T1000 (cell line): ENCODE measurements around the gene MITF.
A peak's percentile ranks its signal among the peaks of the same experiment; 100 is the strongest.
"Not testable (repeated sequence)": the region's sequence is repeated elsewhere in the genome, so short reads cannot be mapped to it uniquely, and the experiment has no call there.

ENCODE experiments used
- DNase-seq: peaks from one replicate; lab custom pipeline; 2025; ENCODE audit warnings: mixed read lengths; lab: John Stamatoyannopoulos, UW

The MITF gene

DNA sequence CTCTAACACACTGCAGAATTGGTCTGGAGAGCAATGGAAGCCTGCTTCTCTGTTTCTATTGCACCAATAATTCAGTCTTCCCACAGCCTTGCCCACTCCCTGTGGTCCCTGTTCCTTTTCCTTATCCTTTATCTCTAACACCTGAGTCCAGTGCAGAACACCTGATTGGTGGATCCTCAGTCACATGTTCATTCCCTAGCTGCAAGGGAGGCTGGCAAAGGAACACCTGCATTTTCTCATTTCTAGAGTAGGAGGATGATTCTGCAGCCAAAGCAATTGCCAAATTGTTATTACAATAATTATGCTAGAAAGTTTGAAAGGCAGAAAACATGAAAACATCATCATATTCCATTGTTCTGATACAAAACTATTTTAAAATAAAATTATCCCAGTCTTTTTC is 176.5 kb downstream of the MITF start:
- no peak for DNase-seq

DNA sequence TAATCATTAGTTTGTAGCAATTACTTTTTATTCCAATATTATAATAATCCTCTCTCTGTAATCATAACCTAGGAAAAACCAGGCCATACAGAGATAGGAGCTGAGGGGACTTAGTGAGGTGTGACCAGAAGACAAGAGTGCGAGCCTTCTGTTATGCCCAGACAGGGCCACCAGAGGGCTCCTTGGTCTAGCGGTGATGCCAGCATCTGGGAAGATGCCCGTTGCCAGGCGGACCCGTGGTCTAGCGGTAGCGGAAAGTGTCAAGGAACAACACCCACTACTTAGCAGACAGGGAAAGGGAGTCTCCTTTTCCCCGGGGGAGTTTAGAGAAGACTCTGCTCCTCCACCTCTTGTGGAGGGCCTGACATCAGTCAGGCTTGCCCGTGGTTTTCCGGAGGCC is 180.7 kb downstream of the MITF start:
- not testable (repeated sequence) for DNase-seq

GRCh38 chr3:69921651-69922050 is 182.4 kb downstream of the MITF start:
- no peak for DNase-seq

GRCh38 chr3:69922521-69923000 is 183.3 kb downstream of the MITF start:
- DNase-seq, result no peak

DNA sequence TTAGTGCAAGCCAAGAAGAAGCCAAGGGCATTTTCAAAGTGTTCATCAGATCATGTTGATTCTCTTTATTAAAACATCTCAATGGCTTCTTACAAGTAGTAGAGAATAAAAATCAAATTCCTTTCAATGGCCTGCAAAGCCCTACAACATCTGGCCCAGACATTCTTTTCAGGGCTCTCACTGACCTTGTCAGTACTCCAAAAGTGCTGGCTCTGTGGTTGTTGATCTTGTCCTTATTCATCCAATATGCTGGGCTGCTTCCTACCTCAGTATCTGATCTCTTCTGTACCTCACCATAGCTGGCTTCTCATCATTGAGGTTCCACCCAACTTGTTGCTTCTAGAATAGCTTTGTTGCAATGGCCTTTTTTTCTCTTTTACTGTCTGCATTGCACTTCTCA is 186.2 kb downstream of the MITF start:
- no peak for DNase-seq

GRCh38 chr3:69926385-69926784 is 187.1 kb downstream of the MITF start:
- DNase-seq, result no peak

DNA sequence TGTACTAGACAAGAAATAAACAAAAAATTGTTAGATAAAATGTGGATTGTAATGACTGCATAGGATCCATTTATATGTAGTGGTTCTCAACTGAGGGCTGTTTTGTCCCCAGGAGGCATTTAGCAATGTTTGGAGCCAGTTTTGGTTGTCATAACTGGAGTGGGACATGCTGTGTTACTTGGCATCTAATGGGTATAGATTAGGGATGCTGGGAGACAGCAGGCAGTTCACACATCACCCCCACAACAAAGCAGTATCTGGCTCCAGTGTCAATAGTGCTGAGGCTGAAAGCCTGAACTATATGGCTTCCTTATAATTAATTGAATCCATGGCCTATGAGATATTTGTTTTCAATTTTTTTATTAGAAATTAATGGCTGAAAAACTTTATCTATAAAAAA is 188.3 kb downstream of the MITF start:
- DNase-seq, result no peak

GRCh38 chr3:69929019-69929418 is 189.8 kb downstream of the MITF start:
- no peak for DNase-seq

- DNase-seq, result no peak
Observed at GRCh38 chr3:69930564-69930963, 191.3 kb downstream of the MITF start.

GRCh38 chr3:69932087-69932486 is 192.8 kb downstream of the MITF start:
- no peak for DNase-seq

DNA sequence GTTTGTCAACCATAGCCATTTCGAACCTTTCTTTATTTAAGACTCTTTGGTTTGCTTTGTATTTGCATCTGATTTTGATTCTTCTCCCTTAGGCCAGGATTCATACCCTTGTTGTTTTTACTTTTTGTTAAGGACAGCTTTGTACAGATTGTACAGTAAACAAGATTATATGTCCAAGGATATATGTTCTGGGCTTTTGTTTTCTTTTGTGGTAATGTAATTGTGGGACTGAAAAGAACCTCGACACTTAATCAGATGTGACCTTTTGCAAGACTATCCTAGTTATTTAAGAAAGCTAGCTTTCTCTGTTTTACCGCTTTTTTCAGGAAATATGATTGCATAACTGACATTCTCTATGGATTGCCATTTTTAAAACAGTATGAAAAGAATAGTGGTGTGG is 193.2 kb downstream of the MITF start:
- no peak for DNase-seq

- no peak for DNase-seq
Observed at GRCh38 chr3:69934398-69934797, 195.1 kb downstream of the MITF start.

GRCh38 chr3:69936266-69936665 is 197.0 kb downstream of the MITF start:
- DNase-seq, result no peak

DNA sequence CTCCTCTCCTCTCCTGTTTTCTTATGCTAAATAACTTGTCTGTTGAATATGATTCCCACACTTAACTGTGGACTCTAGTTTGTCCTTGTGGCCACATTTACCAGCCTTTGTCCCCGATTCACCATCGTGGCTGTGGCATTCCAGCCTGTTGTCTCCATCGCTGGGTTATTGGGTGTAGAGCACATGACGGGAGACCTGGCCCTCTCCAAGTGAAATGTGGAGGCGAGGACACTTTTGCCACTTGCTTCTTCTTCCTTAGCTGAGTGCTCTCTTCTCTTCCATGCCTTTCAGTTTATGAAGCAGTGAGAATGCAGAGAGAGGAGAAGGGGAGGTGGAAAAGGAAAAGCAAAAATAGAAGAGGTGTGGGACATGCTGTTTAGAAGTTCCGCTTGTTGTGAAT is 198.8 kb downstream of the MITF start:
- no peak for DNase-seq

DNA sequence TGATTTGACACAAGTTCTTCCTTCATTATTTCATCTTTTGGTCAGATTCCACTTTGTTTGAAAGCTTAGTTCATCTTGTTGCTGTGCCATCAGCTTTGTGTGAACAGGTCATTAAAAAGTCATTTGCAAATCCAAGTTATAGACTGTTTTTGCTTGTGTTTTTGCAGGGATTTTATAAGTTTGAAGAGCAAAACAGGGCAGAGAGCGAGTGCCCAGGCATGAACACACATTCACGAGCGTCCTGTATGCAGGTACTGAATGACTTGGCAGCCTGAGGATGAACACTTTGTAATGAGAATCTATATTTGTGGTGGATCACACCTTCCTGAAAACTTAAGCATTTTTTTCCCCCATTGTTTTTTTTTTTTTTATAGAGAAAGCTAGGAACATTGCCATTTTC is 199.7 kb downstream of the MITF start:
- DNase-seq, result no peak

DNA sequence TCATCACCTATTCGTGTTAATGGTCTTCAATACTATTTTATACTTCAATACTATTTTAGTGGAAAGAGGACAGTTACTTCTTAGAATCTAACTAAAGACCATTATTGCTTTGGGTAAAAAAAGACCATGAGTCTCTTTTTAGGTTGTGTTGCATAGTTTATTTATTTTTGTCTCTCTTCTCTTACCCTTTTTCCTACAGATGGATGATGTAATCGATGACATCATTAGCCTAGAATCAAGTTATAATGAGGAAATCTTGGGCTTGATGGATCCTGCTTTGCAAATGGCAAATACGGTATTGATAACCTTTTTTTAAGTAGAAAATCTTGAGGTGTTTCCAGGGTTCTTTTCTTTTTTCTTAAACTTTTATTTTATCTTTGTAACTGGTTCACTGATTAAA is 201.8 kb downstream of the MITF start:
- no peak for DNase-seq

DNA sequence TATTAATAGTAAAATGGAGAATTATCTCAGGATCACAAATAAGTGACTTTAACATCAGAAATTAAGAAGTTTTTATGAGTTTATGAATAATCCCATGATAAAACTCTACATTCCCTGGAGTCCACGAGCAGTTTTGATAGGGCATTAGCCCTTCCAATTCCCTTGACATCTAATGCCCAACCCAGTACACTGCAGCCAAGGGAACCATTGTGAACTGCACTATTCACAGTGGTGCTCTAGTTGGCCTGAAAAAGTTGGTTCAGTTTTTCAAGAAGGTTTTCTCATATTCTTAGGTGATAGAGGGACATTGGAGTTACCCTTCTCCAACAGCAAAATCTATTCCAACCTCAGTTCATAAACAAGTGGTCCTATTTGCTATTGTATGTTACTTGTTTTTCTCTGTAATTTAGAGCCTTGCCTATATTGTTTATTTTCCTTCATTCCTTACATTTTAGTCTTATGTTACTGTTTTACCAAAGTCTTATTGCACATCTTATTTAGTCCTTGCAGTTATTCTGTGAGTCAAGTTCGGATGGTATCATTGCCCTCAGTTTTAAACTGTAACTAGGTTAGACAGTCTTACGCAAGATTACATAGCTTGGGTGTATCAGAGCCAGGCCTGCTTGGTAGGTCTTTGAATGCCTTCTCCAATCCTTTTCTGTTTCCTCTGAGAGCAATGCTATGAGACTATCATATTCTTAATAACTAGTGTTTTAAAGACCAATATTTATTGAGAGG is 202.3 kb downstream of the MITF start:
- DNase-seq, result no peak

DNA sequence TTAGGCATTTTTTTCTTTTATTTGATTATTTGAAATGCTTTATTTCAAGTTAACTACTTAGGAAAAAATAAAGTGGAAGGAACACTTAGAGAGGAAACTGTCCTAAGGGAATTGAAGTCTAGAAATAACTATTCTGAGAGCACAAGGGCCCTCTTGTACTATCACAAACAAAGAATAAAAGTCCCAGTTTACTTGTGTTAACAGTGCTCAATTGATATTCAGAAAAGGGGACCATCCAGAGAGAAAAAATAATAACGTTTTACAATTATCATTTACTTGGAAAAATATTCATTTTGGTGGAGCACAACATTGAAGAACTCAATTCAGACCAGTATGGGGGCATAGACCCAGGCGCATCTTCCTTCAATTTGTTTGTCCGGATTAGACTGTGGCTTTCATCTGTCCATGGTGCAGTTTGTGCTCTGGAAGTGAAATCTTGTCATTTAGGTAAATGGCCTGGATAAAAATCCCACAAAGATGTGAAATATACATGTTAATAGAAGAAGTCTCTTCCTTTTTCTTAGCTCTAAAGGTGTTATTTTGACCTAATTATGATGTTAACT is 205.7 kb downstream of the MITF start:
- DNase-seq, result no peak

- peak; percentile 16 for DNase-seq
Observed at GRCh38 chr3:69948246-69948862, 209.1 kb downstream of the MITF start.

- no peak for DNase-seq
Observed at GRCh38 chr3:69951616-69952015, 212.4 kb downstream of the MITF start.

DNA sequence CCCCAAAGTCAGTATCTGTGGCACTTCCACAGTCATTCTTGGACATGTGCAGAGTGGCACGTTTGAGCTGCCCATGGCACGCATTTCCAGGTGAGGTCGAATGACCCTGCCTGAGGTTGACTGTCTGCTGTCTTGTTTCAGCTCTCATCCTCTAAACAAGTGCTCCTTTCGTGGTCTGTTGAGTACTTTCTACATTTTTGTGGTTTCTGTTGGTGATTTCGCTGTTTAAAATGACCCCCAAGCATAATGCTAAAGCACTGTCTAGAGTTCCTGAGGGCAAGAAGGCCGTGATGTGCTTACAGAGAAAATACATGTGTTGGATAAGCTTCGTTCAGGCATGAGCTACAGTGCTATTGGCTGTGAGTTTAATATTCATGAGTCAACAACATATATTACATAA is 220.3 kb downstream of the MITF start:
- no peak for DNase-seq

- no peak for DNase-seq
Observed at GRCh38 chr3:69961706-69962439, 222.6 kb downstream of the MITF start.

DNA sequence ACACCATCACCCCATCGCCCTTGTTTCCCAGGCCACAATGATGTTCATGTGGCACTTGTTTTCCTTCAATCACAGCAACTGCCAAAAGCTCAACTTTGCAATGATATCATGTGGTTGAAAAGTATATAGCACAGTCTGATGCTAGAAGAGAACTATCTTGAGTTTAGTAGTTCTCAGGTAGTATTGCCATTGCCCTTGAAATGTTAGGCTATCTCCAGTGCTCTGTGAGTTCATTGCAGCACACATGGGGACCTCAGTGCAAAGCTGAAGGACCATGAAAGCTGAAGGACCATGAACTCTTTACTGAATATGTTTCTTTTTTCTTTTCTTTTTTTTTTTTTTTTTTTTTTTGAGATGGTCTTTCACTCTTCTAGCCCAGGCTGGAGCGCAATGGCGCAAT is 224.4 kb downstream of the MITF start:
- no peak for DNase-seq
